Activated CD4-positive, alpha-beta T cell treated with anti-CD3 and anti-CD28 coated beads, Interleukin-2, amount 10 ng/mL, durations not matched to agents 24 days and 14 days (primary cell): ENCODE measurements around the gene TOB1. TPM values are rescaled to one million over a fixed set of nuclear protein-coding genes. Genes with fewer than 3 reads are reported as not detected.

Source experiments
- DNase-seq: peaks from one replicate; pipeline ENCODE4 v3.0.0; 2022
- H3K27ac Mint-ChIP-seq: one replicate; pipeline ENCODE4 v1.8.0; 2022; ENCODE audit warnings: mild to moderate bottlenecking, mixed read lengths
- H3K27me3 Mint-ChIP-seq: one replicate; pipeline ENCODE4 v1.8.0; 2022; ENCODE audit warnings: mixed read lengths
- H3K36me3 Mint-ChIP-seq: one replicate; pipeline ENCODE4 v1.8.0; 2022; ENCODE audit warnings: low read depth, mild to moderate bottlenecking, mixed read lengths
- H3K4me1 Mint-ChIP-seq: one replicate; pipeline ENCODE4 v1.8.0; 2021; ENCODE audit warnings: mixed read lengths
- H3K4me3 Mint-ChIP-seq: one replicate; pipeline ENCODE4 v1.8.0; 2022; ENCODE audit warnings: mild to moderate bottlenecking, moderate library complexity, mixed read lengths
- H3K9me3 Mint-ChIP-seq: one replicate; pipeline ENCODE4 v1.8.0; 2021; ENCODE audit warnings: mixed read lengths
- intact Hi-C: fragments of 100-400 bp; cut with micrococcal nuclease; formaldehyde crosslinking; loops from one replicate; pipeline ENCODE4 v1.15.1; 2023
- total RNA-seq: library from RNA; stranded (reverse); gene quantifications from 2 replicates; pipeline ENCODE4 v1.2.3, GENCODE V29; 2022

TOB1 gene
- total RNA-seq, 1 donor from 2014 or later = 30.1 TPM

- no peak overlapping the region for H3K27ac Mint-ChIP-seq
- intact Hi-C loops = no loop called here
Observed at GRCh38 chr17:50833510-50834428, 32.4 kb downstream of the TOB1 start.

GRCh38 chr17:50832864-50833381, 33.2 kb downstream of the TOB1 start:
- Mint-ChIP-seq H3K4me1 (peaks cover 7% of the 10 kb centered on the region), H3K36me3 (no peaks in the 10 kb centered on the region), H3K27me3 (peaks cover 6% of the 10 kb centered on the region), H3K9me3 (no peaks in the 10 kb centered on the region), H3K27ac (no peak overlapping the region), H3K4me3 (no peak overlapping the region)
- intact Hi-C loops = no loop called here
- DNase-seq = no peak

More at GRCh38 chr17:50833510-50834428, 32.4 kb downstream of the TOB1 start:
- DNase-seq = no peak
- Mint-ChIP-seq H3K4me1 (peaks cover 3% of the 10 kb centered on the region), H3K9me3 (no peaks in the 10 kb centered on the region), H3K27me3 (peaks cover 6% of the 10 kb centered on the region), H3K4me3 (no peak overlapping the region), H3K36me3 (no peaks in the 10 kb centered on the region)

GRCh38 chr17:50832267-50832863, 33.8 kb downstream of the TOB1 start:
- DNase-seq = no peak
- no peaks in the 10 kb centered on the region for H3K36me3 Mint-ChIP-seq
- H3K9me3 Mint-ChIP-seq = no peaks in the 10 kb centered on the region
- H3K4me3 Mint-ChIP-seq = no peak overlapping the region
- H3K27ac Mint-ChIP-seq = no peak overlapping the region
- peaks cover 6% of the 10 kb centered on the region for H3K27me3 Mint-ChIP-seq
- peaks cover 7% of the 10 kb centered on the region for H3K4me1 Mint-ChIP-seq
- intact Hi-C loops = no loop called here

- Mint-ChIP-seq H3K27ac (no peak overlapping the region), H3K9me3 (no peaks in the 10 kb centered on the region), H3K36me3 (no peaks in the 10 kb centered on the region), H3K4me3 (no peak overlapping the region), H3K27me3 (peaks cover 8% of the 10 kb centered on the region), H3K4me1 (peaks cover 7% of the 10 kb centered on the region)
- intact Hi-C loops = no loop called here
- no peak for DNase-seq
Observed at GRCh38 chr17:50831471-50831928, 34.7 kb downstream of the TOB1 start.

GRCh38 chr17:50830994-50831393, 35.2 kb downstream of the TOB1 start:
- Mint-ChIP-seq H3K36me3 (no peaks in the 10 kb centered on the region), H3K27ac (no peak overlapping the region), H3K9me3 (no peaks in the 10 kb centered on the region), H3K27me3 (peaks cover 8% of the 10 kb centered on the region), H3K4me1 (peaks cover 7% of the 10 kb centered on the region), H3K4me3 (no peak overlapping the region)
- intact Hi-C loops = no loop called here
- DNase-seq = no peak

DNA sequence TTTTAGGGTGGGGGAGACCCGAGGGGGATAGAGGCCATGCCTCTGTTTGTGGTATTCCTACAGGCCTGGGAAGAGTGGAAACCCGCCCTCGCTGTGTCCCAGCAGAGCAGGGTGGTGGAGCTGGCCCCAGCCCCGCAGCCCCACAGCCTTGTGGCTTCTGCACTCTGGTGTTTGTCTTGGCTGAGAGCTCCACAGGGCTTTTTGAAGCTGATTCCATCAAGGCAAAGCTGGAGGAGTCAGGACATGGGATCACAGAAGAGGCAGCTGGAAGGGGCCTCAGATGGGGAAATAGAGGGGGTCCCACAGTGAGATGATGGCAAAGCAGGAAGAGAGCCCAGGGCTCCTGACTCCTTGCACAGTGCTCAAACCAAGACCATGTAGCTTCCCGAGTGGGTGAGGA, 35.8 kb downstream of the TOB1 start:
- Mint-ChIP-seq H3K4me3 (no peak overlapping the region), H3K4me1 (peaks cover 7% of the 10 kb centered on the region), H3K27me3 (peaks cover 8% of the 10 kb centered on the region), H3K27ac (no peak overlapping the region), H3K36me3 (no peaks in the 10 kb centered on the region), H3K9me3 (no peaks in the 10 kb centered on the region)
- no peak for DNase-seq
- intact Hi-C loops = no loop called here

GRCh38 chr17:50829332-50829731, 36.8 kb downstream of the TOB1 start:
- peaks cover 7% of the 10 kb centered on the region for H3K4me1 Mint-ChIP-seq
- H3K4me3 Mint-ChIP-seq = no peak overlapping the region
- H3K9me3 Mint-ChIP-seq = no peaks in the 10 kb centered on the region
- H3K27ac Mint-ChIP-seq = no peak overlapping the region
- H3K36me3 Mint-ChIP-seq = no peaks in the 10 kb centered on the region
- DNase-seq = no peak
- peaks cover 4% of the 10 kb centered on the region for H3K27me3 Mint-ChIP-seq
- intact Hi-C loops = no loop called here

GRCh38 chr17:50828508-50829170, 37.5 kb downstream of the TOB1 start:
- DNase-seq = no peak
- peaks cover 6% of the 10 kb centered on the region for H3K27me3 Mint-ChIP-seq
- intact Hi-C loops = no loop called here
- H3K4me3 Mint-ChIP-seq = no peak overlapping the region
- no peak overlapping the region for H3K27ac Mint-ChIP-seq
- H3K36me3 Mint-ChIP-seq = no peaks in the 10 kb centered on the region
- H3K9me3 Mint-ChIP-seq = no peaks in the 10 kb centered on the region
- peaks cover 7% of the 10 kb centered on the region for H3K4me1 Mint-ChIP-seq

- Mint-ChIP-seq H3K9me3 (no peaks in the 10 kb centered on the region), H3K27me3 (peaks cover 15% of the 10 kb centered on the region), H3K27ac (no peak overlapping the region), H3K36me3 (no peaks in the 10 kb centered on the region), H3K4me3 (no peak overlapping the region), H3K4me1 (peaks cover 8% of the 10 kb centered on the region)
- intact Hi-C loops = no loop called here
- no peak for DNase-seq
Observed at GRCh38 chr17:50825188-50825587, 41.0 kb downstream of the TOB1 start.

DNA sequence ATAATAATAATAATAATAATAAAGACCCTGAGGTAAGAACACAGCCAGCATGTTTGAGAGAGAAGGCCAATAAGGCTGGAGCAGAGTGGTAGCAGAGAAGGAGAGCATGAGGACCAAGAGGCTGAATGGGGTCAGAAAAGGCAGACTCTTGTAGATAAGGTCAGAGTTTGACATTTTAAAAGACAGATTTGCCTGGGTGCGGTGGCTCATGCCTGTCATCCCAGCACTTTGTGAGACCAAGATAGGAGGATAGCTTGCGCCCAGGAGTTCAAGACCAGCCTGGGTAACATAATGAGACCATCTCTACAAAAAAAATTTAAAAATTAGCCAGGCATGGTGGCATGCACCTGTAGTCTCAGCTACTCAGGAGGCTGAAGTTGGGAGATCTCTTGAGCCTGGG, 41.7 kb downstream of the TOB1 start:
- H3K36me3 Mint-ChIP-seq = no peaks in the 10 kb centered on the region
- H3K4me1 Mint-ChIP-seq = peaks cover 8% of the 10 kb centered on the region
- no peaks in the 10 kb centered on the region for H3K9me3 Mint-ChIP-seq
- intact Hi-C loops = no loop called here
- peaks cover 15% of the 10 kb centered on the region for H3K27me3 Mint-ChIP-seq
- H3K27ac Mint-ChIP-seq = no peak overlapping the region
- DNase-seq = no peak
- H3K4me3 Mint-ChIP-seq = no peak overlapping the region

DNA sequence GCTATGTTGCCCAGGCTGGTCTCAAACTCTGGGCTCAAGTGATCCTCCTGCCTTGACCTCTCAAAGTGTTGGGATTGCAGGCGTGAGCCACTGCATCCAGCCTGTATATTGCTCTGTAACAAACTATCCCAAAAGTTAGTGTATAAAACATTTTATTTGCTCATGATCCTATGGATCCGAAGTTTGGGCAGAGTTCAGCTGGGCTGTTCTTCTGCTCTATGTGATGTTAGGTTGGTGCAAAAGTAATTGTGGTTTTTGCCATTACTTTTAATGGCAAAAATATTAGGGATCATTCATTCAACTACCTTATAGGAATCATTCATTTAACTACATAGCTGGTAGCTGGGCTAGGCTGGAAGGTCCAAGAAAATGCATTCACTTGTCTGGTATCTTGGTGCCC, 43.6 kb downstream of the TOB1 start:
- Mint-ChIP-seq H3K27me3 (peaks cover 16% of the 10 kb centered on the region), H3K36me3 (no peaks in the 10 kb centered on the region), H3K4me1 (peaks cover 10% of the 10 kb centered on the region), H3K4me3 (no peak overlapping the region), H3K9me3 (no peaks in the 10 kb centered on the region), H3K27ac (no peak overlapping the region)
- no peak for DNase-seq
- intact Hi-C loops = no loop called here

- no peak overlapping the region for H3K27ac Mint-ChIP-seq
- no peak overlapping the region for H3K4me3 Mint-ChIP-seq
- H3K9me3 Mint-ChIP-seq = no peaks in the 10 kb centered on the region
- H3K4me1 Mint-ChIP-seq = peaks cover 10% of the 10 kb centered on the region
- DNase-seq = no peak
- intact Hi-C loops = no loop called here
- H3K27me3 Mint-ChIP-seq = peaks cover 24% of the 10 kb centered on the region
- H3K36me3 Mint-ChIP-seq = no peaks in the 10 kb centered on the region
Observed at GRCh38 chr17:50820651-50821050, 45.5 kb downstream of the TOB1 start.

DNA sequence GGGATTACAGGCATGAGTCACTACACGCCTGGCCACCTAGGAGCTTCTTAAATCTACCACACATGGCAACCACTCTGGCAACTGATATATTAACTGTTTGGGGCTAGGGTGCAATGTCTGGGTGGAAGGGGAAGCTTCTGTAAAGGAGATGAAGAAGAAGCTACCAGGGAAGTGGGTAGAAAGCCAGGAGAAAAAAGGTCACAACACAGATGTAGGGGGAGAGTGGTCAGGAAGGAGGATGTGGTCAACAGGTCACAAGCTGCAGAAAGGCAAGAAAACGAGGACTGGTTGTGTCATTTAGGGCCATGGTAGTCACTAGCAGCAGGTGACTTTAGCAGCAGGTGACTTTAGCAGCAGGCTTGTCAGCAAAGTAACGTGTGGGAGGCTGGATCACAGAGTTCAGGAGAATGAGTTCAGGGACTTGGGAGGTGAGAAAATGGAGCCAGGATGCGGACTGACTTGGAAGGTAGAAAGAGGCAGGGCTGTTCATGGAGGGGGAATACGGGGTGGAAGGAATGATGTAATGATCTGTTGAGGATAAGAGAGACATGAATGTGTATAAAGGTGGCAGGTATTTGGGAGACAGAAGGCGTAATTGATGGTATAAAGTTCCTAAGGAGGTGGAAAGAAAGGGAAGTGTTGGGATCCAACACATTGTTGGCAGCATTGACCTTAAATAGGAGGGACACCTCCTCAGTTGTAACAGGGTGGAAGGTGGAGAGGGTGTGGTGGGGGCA, 47.1 kb downstream of the TOB1 start:
- Mint-ChIP-seq H3K27me3 (peaks cover 31% of the 10 kb centered on the region), H3K4me1 (peaks cover 10% of the 10 kb centered on the region), H3K36me3 (no peaks in the 10 kb centered on the region), H3K4me3 (no peak overlapping the region), H3K9me3 (no peaks in the 10 kb centered on the region), H3K27ac (no peak overlapping the region)
- intact Hi-C loops = loop anchor here (5.0 kb wide), 1 partner anchor 37 kb away; no protein-coding TSS in a partner anchor
- no peak for DNase-seq
